Activated T-cell treated with anti-CD3 and anti-CD28 coated beads, Interleukin-2, amount 50 U/mL, for 48 hours (primary cell): Measurements from ENCODE around the gene KCTD16.

Source experiments
- DNase-seq, 2 experiments: peaks; one replicate each; pipeline ENCODE4 v3.0.0-alpha.2; 2020

KCTD16 gene

DNA sequence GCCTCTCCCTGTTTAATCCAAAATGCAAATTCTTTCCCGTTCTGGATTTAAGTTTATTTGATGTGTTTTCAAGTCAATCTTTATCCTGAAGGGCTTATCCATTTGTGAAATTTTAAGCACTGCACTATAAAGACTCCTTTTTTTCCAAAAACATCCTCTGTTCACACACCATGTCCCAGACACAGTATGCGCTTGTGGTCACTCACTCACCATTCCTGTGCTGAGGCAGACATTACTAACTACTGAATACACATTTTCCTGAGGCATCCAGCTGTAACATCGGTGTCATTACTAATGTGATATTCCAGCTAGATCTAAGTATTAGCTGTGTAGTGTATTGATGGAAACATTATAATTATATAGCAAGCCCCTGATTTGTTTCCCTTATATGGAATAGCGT is 298.4 kb downstream of the KCTD16 start:
- no peak for DNase-seq

DNA sequence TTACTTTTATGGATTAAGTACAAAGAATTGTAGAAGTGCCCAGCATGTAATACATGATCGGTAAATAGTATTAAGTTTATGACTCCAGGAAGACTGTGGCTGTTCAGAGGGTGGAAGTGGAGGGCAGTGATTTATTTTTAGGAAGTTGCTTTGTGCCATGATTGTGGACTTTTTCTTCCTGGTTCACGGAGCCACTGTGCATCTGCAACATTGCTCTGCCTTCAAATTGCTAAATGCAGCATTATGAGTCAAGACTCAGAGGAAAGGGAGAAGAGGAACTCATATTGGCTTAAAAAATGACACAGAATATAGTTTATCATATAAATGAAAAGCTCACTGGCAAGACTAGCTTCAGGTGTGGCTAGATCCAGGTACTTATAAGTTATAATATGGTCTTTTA is 301.5 kb downstream of the KCTD16 start:
- no peak for DNase-seq

GRCh38 chr5:144473650-144474049 is 303.0 kb downstream of the KCTD16 start:
- no peak for DNase-seq

DNA sequence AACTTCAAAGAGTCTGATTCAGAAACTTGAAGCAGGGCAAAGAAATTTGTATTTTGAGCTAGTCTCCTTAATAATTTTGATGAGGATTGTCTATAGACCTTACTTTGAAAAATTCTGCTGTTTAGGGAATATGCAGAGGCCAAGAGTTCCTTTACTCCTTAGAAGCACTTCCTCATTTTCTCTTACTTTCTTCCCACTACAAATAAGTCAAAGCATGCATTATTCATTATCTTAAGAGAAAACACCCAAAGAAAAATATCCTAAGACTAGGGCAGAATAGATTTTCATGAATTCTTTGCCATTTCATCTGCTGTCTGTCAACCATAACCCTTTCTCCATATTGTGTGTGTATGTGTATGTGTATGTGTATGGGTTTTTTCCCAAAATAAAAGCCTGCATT is 307.9 kb downstream of the KCTD16 start:
- DNase-seq = no peak

DNA sequence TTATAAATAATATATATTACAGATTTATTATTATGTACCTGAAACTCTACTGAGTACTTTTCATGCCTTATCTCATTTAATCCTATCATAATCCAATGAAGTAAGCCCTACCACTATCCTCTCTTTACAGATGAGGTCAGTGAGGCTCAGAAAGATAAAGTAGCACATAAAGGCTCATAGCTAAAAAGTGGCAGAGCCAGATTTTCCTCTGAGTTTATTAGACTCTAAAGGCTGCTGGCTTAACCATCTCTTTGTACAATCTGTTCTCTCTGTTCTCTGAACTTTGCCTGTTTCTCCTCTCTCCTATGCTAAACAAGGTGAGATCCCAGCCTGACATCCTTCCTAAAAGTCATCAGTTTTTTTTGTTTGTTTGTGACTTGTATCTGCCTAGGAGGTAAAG is 311.2 kb downstream of the KCTD16 start:
- no peak for DNase-seq

DNA sequence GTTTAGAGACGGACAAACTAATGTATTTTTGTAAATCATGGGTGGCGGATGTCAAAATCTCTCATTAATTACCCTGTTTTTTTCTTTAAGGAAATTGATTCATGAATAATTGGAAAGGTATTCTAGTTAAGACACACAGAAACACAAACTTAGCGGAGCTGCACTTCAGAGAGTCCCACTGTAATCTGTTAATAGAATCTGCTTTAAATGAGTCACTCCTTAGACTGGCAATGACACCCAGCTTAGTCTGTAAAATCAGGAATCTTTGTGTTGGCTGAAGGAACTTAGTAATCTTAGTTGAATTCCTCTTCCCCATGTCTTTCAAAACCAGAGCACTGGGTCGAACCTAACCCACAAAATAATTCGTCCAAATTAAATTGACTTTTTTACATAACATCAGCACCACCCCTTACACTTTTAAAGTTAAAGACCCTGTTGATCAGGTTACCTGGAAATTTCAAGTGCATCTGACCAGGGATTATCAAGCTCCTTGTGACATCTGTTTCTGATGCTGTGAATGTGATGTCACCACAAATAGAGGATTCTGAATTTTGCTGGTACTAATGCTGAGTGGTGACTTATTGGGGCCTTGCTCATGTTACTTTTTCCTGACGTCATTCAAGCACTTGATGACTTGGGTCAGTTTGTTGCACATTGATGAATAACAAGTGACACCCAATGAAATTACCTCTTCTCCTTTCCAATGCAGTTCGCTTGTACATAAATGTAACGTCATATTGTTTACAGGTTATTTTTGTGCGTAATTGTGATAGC is 313.6 kb downstream of the KCTD16 start:
- DNase-seq = no peak

DNA sequence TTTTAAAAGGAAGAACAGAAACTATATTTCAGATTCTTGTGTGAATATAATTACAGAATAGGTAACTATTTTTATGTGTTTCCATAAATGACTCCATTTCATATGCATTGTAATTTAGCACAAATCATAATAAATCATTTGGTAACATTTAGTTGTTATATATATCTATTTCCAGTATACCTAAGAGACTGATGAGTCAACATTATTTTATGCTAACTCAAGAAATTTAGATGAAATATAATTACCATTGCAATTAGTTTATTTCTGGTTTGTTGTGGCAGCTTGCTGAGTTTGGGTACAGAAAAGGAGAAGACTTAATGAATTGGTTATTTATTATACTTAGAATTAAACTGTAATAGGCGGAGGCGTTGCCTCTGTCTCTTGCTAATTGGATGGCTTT is 314.9 kb downstream of the KCTD16 start:
- no peak for DNase-seq

DNA sequence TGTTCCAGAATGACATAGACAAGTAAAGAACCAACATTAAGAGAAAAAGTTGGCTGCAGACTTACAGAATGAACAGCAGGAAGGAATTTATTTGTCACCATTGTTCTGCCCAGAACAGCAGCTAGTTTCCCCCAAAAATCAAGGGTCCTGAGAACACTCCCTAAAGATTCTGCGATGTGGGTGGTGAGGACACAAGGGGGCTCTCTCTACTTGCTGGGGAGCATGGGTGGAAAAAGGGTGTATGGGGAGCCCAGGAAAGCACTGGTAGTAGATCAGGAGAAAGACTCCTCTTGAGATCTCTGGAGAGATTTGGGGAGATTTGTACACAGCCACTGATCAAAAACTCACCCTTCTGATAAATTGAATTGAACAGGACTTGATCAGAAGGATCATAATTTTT is 316.5 kb downstream of the KCTD16 start:
- no peak for DNase-seq

- no peak for DNase-seq
Measured at GRCh38 chr5:144487761-144488160, 317.1 kb downstream of the KCTD16 start.

GRCh38 chr5:144503123-144503522 is 332.4 kb downstream of the KCTD16 start:
- DNase-seq = no peak

DNA sequence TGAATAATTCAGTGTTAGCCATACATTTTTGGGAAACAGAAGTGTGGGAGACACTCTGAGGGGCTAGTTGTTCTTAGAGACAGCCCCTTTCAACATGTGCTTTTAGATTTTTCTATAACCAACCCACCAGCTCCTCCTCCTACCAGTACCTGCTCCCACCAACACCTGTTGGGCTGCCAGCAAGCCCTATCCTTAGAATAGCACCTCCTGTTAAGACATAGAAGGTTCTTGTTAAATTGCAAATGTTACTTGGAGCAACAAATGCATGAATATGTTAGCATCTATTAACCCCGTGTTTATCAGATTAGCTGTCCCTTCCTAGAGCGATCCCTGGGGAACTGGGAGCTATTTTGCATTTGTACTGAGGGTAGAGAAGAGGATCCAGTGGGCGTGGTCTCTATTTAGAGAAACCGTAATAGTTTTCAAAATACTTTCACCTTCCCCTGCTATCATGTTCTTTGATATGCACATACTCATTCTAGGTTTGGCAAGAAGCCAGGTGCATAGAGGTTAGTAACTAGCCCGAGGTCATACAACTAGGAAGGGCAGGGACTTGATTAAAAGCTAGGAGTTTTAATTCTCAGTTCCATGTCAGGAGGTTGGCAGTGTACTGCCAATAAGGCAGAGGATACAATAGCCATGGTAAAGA is 334.4 kb downstream of the KCTD16 start:
- no peak for DNase-seq

- DNase-seq = no peak
Measured at GRCh38 chr5:144510845-144511579, 340.3 kb downstream of the KCTD16 start.

DNA sequence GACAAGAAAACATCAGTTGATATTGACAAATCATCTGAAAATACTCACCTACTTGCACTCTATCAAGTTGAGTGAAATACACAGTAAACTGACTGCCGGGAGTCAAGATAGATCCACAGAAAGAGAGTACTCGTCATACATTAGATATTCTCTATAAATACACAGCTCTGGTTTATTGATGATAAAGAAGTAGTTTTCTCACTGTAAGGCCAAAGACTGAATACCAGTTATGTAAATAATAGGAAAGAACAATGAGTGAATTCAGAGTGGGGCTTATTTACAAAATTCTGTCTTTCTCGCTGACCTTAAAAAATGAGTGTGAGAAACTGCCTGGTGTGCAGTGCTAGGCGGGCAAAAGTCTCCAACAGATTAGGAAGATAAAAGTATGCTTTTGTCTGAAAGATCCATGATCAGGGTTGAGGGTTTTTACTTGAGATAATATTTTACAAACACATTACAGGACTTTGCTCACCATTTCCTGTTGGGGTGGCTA is 341.0 kb downstream of the KCTD16 start:
- no peak for DNase-seq

DNA sequence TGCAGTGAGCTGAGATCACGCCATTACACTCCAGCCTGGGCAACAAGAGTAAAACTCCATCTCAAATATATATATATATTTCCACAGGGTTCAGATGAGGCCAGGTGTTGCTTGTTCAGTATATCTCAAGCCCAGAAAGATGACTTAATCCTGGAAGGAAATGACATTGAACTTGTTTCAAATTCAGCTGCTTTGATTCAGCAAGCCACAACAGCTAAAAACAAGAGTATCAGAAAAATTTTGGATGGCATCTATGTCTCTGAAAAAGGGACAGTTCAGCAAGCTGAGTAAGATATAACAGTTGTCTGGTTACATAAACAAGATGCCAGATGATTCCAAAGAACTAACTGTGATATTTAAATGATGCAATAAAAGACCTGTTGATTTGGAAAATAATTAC is 352.0 kb downstream of the KCTD16 start:
- DNase-seq = no peak

DNA sequence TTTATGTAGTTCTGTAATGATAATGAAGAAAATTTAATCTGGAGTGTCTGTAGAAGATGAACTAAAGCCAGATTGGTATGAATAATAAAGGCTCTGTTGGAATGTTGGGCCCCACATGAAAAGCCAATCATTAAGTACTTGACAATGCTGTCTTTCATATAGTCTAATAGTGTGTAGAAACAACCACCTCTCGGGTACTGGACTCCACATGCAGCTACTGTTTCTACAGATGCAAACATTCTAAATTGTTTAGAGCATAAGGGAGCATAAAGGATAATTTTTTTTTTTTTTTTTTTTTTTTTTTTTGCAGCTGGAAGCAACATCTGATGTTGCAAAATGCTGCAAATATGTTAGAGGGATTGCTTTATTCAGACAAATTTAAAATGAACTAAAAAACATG is 354.3 kb downstream of the KCTD16 start:
- no peak for DNase-seq

DNA sequence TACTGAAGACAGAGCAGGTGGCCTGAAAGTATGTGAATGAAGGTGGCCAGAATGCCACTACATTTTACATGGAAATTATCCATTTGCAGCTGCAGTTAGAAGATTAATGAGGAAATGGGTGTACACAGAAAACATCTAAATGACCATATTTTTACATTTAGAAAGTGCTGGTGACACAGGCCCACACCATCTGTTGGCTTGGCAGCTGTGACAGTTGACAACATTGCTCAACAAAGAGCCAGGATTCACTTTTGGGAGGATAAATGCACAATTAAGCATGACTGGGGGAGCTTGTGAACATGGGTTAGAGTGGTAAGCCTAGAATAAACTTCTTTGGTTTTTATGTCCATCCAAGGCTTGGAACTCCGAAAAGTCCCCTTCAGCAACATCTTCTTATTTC is 360.5 kb downstream of the KCTD16 start:
- no peak for DNase-seq
